ENCODE results near the gene PRXL2B. TPM values are rescaled to one million over a fixed set of nuclear protein-coding genes. Genes with fewer than 3 reads are reported as not detected.

Gene PRXL2B
- total RNA-seq, 1 donor, result 15.5 TPM

GRCh38 chr1:2556678-2557481, 29.7 kb upstream of the PRXL2B start:
- no peak for DNase-seq (ENCODE audit: low read depth)
- peak; percentile 6 for TF ChIP-seq CTCF (IDR thresholded peaks at IDR 0.05; ENCODE audit: insufficient read depth, low read length)
- H3K4me3 ChIP-seq (ENCODE audit: low read depth, low read length), result peak overlapping the region; percentile 69

- DNase-seq (ENCODE audit: low read depth), result no peak
- H3K4me3 ChIP-seq (ENCODE audit: low read depth, low read length), result peak overlapping the region; percentile 69
- no peak for TF ChIP-seq CTCF (IDR thresholded peaks at IDR 0.05; ENCODE audit: insufficient read depth, low read length)
Observed at GRCh38 chr1:2557482-2558400, 28.8 kb upstream of the PRXL2B start.

- H3K4me3 ChIP-seq (ENCODE audit: low read depth, low read length), result no peak overlapping the region
- no peak for TF ChIP-seq CTCF (IDR thresholded peaks at IDR 0.05; ENCODE audit: insufficient read depth, low read length)
- DNase-seq (ENCODE audit: low read depth), result no peak
Observed at GRCh38 chr1:2558420-2558819, 28.2 kb upstream of the PRXL2B start.

- TF ChIP-seq CTCF (IDR thresholded peaks at IDR 0.05; ENCODE audit: insufficient read depth, low read length), result no peak
- no peak overlapping the region for H3K4me3 ChIP-seq (ENCODE audit: low read depth, low read length)
- no peak for DNase-seq (ENCODE audit: low read depth)
Observed at GRCh38 chr1:2558861-2559260, 27.7 kb upstream of the PRXL2B start.

- TF ChIP-seq CTCF (IDR thresholded peaks at IDR 0.05; ENCODE audit: insufficient read depth, low read length), result no peak
- no peak for DNase-seq (ENCODE audit: low read depth)
- H3K4me3 ChIP-seq (ENCODE audit: low read depth, low read length), result no peak overlapping the region
Observed at GRCh38 chr1:2559509-2560298, 26.9 kb upstream of the PRXL2B start.

GRCh38 chr1:2560299-2561073, 26.1 kb upstream of the PRXL2B start:
- no peak for TF ChIP-seq CTCF (IDR thresholded peaks at IDR 0.05; ENCODE audit: insufficient read depth, low read length)
- no peak for DNase-seq (ENCODE audit: low read depth)
- H3K4me3 ChIP-seq (ENCODE audit: low read depth, low read length), result no peak overlapping the region
